Epidermal melanocyte (primary cell): ENCODE data around the gene SLC39A2.
"Not testable (repeated sequence)": the region's sequence is repeated elsewhere in the genome, so short reads cannot be mapped to it uniquely, and the experiment has no call there.

Source experiments
- DNase-seq: peaks from one replicate; pipeline ENCODE4 v3.0.0; 2011; ENCODE audit warnings: low spot score; ENCODE audit not compliant: insufficient read length

Gene SLC39A2, protein sequence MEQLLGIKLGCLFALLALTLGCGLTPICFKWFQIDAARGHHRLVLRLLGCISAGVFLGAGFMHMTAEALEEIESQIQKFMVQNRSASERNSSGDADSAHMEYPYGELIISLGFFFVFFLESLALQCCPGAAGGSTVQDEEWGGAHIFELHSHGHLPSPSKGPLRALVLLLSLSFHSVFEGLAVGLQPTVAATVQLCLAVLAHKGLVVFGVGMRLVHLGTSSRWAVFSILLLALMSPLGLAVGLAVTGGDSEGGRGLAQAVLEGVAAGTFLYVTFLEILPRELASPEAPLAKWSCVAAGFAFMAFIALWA

DNA sequence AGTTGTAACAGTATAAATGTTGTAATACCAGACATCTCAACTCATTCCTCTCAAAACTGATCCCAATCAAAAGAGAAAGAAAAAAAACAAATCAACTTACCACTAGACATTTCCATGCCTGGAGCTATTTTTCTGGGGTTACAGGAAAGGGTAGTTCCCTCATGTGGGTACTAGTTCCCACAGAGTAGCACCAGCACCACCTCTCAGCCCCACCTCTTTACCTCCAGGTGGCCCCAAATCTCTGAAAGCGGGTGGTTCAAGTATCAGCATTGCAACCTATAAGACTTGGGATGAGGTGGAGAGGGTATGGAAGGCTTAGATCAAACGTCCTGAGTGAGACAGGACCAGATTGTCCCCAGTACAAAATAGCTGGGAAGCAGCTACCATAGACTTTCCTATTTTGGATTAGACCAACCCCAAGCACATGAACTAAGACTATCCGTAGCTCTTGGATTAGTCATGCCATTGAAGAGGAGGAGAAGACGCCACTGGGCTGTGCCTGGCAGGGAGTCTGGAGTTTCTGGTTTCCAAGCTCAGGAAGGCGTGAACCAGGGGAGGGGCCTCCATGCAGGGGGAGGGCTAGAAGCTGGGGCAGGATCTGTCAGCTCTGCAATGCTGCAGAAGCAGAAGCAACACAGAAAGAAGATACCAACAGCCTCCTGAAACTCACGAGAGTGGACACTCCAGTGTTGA is at the start of gene SLC39A2:
TSS of gene SLC39A2 (plus strand) at position 620 of the 693 bp plus-strand sequence. CDS start 154 bp downstream, outside the sequence.
- no peak for DNase-seq

- DNase-seq = not testable (repeated sequence)
Observed at GRCh38 chr14:20954736-20955537, 44.2 kb upstream of the SLC39A2 start, which contains the start of gene RNASE2. Gene RNASE2 (plus strand): TSS chr14:20955487. CDS start chr14:20955772, 285 bp downstream.

- not testable (repeated sequence) for DNase-seq
Observed at GRCh38 chr14:20955538-20955873, 43.6 kb upstream of the SLC39A2 start.

- no peak for DNase-seq
Observed at GRCh38 chr14:20956376-20956976, 42.6 kb upstream of the SLC39A2 start.

GRCh38 chr14:20958946-20959345 is 40.1 kb upstream of the SLC39A2 start:
- not testable (repeated sequence) for DNase-seq

DNA sequence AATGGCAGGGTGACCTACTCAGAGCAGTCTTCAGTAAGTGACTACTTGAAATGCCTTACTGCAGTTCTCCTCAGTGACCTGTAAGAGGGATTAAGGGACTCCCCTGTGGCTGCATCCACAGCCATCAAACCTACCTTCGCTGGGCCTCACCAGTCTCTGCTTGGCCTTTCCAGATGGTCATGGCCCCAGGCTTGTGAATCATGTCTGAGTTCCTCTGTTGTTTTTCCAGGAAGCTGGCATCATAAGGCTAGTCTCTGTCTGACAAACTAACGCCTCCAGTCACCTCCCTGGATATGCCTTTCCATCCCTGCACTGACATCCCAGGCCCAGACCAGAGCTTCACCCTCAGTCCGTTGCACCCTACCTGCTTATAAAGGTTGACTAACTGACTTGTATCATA is 29.8 kb upstream of the SLC39A2 start:
- no peak for DNase-seq

- no peak for DNase-seq
Observed at GRCh38 chr14:20970647-20970982, 28.5 kb upstream of the SLC39A2 start.

GRCh38 chr14:20970983-20971704 is 27.9 kb upstream of the SLC39A2 start:
- peak; percentile 65 for DNase-seq

DNA sequence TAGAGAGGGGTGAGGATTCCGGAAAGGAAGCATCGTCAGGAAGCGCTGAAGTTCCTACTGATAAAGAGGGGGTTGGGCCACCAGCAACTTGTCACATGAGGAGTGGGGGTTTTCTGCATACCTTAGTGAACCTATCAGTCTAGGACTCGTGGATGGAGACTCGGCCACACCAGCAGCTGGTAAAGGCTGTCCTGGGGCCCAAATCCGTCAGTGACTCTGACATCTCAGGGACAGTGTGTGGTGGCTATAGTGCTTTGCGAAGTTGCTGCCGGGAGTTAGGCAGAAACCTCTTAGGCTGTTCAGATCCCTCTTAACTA is 27.4 kb upstream of the SLC39A2 start:
- DNase-seq = no peak

- DNase-seq = no peak
Observed at GRCh38 chr14:20973501-20973900, 25.6 kb upstream of the SLC39A2 start.

GRCh38 chr14:20976291-20976690 is 22.8 kb upstream of the SLC39A2 start:
- no peak for DNase-seq

DNA sequence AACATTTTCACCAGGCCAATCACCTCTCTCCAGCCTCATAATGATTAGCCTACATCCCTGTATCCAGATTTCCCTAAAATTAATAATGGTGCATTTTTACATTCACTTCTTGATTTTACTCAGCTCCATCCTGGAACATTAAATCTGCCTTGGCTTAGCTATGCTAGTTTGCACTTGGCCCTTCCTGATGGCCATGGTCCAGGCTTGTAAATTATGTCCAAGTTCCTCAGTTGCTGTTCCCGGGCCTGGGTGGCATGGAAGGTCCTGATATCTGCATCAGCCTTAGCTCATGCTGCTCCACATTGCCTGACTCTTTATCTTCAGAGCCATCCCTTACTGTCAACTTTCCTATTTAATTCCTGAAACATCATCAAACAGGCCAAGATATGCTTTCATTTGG is 20.4 kb upstream of the SLC39A2 start:
- DNase-seq = no peak

GRCh38 chr14:20980906-20981305 is 18.2 kb upstream of the SLC39A2 start:
- no peak for DNase-seq

DNA sequence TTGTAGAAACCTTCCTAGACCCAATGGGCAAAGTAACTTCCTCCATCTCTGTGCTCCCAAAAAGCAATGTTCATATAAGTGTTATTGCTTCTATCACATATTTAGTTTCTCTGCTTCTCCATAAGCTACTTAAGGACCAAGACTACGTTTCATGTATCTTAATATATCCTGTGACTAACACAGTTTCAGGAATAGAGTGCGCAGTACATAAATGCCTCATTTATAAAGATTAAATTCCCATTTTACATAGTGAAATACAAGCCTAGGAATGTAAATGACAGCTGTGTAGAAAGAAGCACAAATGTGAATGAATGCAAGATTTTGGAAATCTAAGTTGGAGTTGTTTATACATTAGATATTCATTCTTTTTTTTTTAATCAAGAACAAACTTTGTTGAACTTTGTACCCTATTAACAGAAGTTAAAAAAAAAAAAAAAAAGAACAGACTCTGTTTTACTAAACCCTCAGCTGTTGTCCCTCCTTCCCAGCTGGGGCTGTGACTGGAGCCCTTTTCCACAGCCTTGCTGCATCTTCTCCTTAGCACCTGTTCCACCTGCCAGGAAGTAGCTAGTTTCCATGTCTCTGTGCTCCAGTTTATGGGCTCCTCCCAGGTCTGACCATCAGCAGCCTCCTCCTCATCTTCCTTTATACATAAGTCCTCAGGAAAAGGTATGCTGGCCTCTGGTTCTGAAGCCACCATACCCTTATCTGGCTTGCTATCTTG is 16.3 kb upstream of the SLC39A2 start:
- DNase-seq = no peak

DNA sequence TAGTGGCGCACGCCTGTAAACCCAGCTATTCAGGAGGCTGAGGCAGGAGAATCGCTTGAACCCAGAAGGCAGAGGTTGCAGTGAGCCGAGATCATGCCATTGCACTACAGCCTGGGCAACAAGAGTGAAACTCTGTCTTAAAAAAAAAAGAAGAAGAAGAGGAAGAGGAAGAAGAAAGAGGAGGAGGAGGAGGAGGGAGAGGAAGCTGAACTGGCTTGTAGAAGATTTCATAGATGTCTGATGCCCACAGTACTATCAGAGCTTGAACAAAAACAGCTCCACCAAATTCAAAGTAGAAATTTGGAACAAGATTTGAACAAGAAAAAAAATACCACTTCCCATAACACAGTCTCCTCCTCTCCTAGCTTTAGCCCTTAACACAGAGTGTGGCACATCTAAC is 13.4 kb upstream of the SLC39A2 start:
- DNase-seq = not testable (repeated sequence)

DNA sequence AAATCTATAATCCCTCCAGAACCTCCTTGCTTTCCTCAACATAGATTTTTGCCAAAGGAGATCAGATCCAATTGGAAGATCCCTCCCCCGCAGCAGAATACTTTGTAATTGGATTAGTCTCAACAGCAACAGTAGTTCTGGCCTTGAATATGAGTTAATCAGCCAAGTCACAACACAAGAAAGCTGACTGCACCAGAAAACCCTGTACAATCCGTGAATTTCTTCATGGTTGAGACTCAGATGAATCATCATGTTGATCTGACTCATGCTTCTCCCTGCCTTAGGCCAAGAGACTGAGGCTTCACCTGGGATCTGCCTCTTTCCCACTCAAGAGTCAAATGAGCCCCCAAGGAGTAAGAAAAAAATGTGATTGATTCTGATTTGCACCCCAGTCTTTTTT is 12.3 kb upstream of the SLC39A2 start:
- DNase-seq = no peak

DNA sequence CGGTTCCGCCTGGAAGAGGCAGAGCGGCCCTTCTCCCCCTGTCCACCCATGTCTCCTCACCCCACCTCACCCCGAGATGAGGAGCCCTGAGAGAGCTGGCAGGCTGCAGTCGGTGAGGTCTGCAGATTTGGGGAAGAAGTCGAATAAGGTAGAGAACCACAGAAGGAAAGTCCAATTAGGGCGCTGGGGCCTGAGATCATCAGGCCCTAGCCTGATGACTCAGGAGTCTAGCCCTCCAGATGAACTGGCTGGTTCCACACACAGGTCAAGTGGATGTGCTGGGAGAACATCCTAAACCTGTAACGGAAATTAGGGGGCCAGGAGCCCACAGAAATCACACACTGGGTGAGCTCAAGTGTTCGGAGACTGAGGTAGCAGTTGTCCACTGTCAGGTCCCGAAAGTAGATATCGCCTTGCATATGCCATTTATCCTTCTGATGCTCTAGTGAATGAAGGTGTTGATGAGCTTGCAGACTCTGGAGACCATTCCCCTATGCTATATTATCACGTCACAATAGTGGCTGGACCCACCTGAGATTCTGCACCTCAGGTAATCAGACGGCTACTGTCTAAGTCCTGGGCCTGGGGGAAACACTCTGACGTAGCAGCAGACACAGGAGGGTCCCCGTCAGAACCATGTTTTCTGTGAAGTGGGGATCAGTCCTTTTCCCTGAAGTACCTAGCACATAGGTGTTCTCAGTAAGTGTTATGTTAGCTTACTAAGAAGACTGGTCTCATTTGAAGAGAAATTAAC is 10.2 kb upstream of the SLC39A2 start:
- DNase-seq = no peak

- no peak for DNase-seq
Observed at GRCh38 chr14:20989471-20989786, 9.7 kb upstream of the SLC39A2 start.

DNA sequence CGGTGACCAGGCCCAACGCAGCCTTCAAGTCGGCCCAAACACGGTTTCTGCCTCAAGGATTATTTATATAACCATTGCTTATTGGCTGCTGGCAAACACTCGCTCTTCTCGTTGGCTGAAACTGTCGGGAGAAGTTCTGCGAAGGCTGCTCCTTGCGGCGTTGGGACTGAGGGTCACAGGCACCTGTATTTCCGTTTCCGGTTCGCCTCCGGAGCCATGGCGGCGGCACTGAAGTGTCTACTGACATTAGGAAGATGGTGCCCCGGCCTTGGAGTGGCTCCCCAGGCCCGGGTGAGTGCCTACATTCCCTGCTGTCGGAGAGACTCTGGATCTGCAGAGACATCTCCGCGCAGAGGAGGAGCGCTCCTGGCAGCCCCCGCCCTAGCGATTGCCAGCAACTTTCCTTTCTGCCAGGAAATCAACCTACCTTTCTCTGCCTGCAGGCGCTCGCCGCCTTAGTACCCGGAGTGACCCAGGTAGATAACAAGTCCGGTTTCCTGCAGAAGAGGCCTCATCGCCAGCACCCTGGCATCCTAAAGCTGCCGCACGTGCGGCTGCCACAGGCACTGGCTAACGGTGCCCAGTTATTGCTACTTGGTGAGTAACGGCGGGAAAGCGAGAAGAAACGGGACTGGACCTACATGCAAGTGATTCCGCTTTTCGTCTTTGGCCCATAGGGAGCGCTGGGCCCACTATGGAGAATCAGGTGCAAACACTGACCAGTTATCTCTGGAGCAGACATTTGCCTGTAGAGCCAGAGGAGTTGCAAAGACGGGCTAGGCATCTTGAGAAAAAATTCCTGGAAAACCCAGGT is 9.1 kb upstream of the SLC39A2 start, which contains the start of gene METTL17:
TSS of gene METTL17 (plus strand) at position 194 of the 814 bp plus-strand sequence. CDS start at position 217, 23 bp downstream.
- DNase-seq = peak; percentile 89
